ENCODE results near the gene PPP1R14D.
A peak's percentile ranks its signal among the peaks of the same experiment; 100 is the strongest.

The PPP1R14D gene

DNA sequence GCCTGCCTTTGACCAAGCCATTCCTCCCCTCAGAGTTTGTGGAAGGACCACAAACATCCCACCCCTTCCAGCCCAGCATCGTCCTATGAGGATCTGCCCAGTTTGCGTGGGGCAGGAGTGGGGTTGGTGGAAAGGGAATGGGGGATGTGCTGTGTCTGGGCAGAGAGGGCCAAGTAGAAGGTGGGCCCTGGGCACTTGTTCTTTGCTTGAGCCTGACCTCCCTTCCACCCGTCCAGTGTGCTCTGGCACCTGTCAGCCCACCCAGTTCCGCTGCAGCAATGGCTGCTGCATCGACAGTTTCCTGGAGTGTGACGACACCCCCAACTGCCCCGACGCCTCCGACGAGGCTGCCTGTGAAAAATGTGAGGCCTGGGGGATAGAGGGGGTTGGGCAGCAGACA lies 25.7 kb upstream of the PPP1R14D start:
- H3K4me3 ChIP-seq = no peak overlapping the region
- no peak overlapping the region for H3K27ac ChIP-seq

DNA sequence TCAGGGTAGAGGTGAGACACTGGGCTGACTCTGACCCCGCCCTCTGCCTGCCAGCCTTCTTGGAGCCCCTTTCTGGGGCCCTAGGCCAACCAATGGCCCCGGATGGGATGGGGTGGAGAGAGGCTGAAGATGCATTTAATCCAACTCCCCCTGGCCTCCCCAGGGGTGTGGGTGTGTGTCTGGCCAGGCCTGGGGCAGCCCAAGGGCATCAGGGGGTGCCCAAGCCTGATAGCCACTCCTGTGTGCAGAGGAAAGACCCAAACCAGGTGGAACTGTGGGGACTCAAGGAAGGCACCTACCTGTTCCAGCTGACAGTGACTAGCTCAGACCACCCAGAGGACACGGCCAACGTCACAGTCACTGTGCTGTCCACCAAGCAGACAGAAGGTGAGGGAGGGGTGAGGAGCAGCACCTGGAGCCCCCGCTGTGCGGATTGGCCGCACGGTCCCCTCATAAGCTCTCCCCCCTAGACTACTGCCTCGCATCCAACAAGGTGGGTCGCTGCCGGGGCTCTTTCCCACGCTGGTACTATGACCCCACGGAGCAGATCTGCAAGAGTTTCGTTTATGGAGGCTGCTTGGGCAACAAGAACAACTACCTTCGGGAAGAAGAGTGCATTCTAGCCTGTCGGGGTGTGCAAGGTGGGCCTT lies 24.9 kb upstream of the PPP1R14D start:
- H3K27ac ChIP-seq = no peak overlapping the region

DNA sequence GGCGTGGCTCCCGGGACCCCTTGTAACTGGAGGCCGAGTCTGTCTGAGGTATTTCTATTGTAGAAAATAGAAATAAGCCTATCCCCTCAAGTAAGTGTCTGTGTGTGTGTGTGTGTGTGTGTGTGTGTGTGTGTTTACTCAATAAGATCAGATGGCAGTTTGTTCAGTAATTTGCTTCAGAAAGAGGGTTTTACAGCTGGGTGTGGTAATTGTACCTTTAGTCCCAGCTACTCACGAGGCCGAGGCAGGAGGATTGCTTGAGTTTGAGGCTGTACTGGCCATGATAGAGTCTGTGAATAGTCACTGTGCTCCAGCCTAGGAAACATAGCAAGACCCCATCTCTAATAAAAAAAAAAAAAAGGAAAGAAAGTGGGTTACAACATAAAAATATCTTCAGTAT lies 24.0 kb upstream of the PPP1R14D start:
- Histone ChIP-seq H3K27ac (no peak overlapping the region), H3K4me3 (no peak overlapping the region)

More for the DNA sequence above, 24.9 kb upstream of the PPP1R14D start:
- H3K4me3 ChIP-seq = no peak overlapping the region

DNA sequence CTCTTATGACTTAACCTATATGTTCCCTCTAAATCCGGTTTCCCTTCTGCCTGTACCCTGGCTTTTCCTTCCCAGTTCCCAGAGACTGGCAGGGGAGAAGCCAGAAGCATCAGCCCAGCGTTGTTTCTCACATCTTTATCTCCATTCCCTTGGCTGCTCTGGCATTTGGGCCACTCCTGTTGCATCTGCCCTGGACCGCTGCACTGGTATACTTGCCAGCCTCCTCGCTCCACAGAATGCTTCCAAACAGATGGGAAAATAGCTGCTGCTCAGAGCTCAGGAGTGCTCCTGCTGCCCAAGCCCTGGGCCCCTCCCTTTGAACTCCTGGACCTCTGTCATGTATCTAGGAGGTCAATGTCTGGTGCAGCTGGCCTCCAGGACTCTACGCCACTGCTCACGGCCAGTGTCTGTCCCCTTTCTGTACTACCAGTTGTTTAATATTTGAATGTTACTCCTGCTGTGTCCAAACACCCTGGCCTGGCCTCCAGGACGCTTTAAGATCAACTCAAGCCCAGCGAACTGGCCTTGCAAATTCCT lies 22.1 kb upstream of the PPP1R14D start:
- H3K27ac ChIP-seq = no peak overlapping the region
- H3K4me3 ChIP-seq = no peak overlapping the region

DNA sequence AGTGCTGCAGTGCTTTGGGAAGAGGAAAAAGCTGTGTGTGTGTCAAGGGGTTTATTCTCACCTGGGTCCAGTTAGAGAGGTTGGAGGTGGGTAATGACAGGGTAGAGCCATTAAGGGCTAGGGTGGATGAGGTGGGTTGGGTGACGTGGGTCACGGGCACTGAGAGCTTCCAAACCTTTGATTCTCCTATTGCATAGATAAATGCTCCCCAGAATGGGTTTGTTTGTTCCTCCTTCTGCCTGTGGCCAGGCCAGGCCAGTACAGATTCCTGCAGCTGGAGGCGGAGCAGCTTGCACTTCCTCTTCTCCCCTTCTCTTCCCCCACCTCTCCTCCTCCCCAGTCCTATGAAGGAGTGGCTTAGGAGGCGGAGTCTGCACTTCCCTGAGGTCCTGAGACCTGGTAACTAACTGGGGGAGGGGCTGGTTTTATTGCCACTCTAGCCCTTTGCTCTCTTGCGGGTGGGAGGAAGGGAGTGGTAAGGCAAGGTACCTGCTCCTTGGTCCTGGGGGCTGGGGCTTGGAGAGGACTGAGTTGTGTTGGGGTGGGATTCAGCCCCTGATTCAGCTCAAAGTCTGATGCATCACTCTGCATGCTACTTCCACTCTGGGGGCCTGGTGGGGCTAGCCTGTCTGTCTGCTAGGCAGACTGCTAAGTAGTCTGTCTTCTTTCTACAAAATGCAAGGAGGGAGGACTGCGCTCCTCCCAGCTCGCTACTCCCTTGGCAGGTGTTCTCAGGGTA lies 18.9 kb upstream of the PPP1R14D start:
- peak overlapping the region in 6 of 7 experiments; percentile 6 to 79 (median 68) for H3K4me3 ChIP-seq

DNA sequence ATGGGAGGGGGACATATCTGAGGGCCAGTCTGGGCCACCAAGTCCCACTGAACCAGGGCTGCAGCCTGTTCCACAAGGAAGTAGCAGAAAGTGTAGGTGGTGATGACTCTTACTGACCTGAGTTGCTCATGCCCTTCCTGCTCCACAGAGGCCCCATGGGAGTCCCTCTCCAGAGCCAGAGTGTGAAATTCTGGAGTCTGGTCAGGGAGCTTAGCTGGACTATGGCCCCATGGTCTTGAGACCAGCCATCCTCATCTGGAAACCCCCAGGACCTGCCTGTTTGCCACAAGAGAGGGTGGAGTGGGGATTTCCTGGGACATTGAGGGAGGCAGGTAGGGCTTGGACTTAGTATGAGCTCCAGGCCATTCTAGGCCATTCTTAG lies 18.3 kb upstream of the PPP1R14D start:
- H3K27ac ChIP-seq = peak overlapping the region in 20 of 21 experiments; percentile 6 to 92 (median 78)
- peak overlapping the region in 6 of 7 experiments; percentile 6 to 79 (median 68) for H3K4me3 ChIP-seq

More for the DNA sequence above, 18.9 kb upstream of the PPP1R14D start:
- H3K27ac ChIP-seq = peak overlapping the region in 20 of 21 experiments; percentile 6 to 92 (median 78)

DNA sequence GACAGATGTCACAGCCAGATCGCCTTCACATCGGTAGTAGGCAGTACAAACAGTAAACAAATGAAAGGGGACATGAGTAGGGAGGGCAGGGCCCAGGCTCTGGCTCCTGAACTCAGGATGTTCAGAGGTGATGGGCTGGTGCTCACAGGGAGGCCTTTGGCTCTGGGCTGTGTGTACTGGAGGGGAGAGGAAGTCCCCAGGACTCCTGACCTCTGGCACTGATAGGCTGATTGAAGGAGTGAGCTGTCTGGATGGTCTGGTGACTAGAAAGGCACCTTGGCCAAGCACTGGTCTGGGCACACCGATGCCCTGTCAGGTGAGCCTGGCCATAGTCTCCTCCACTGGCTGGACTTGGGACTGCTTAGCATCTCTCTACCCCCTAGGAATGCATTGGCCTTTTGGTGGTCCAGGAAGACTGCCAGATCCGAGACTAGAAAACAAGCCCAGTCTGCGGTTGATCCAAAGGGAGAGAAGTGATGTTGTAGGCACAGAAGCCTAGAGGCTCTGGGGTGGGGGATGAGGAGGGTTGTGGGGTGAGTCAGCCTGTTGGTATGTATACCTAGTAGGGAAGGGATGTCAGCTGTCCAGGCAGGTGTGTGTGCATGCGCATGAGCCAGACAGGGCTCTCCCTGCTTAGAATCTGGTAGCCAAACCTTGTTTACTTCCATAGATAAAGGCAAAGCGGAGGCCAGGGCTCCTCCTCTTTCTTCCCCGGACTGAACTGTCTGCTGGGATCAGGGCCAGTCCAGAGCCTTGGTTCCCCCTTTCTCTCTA lies 17.2 kb upstream of the PPP1R14D start:
- peak overlapping the region; percentile 45 to 79 (median 69) for H3K4me3 ChIP-seq
- H3K27ac ChIP-seq = peak overlapping the region in 19 of 21 experiments; percentile 19 to 94 (median 83)

DNA sequence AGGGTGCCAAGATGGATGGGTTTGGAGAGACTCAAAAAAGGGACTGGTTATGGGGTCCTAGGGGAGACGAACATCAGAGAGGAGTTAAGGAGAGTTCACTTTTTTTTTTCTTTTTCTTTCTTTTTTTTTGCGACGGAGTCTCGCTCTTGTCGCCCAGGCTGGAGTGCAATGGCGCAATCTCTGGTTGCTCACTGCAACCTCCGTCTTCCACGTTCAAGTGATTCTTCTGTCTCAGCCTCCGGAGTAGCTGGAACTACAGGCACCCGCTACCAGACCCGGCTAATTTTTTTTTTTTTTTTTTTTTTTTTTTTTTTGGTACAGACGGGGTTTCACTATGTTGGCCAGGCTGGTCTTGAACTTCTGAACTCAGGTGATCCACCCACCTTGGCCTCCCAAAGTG lies 16.5 kb upstream of the PPP1R14D start:
- peak overlapping the region; percentile 45 to 79 (median 69) for H3K4me3 ChIP-seq
- H3K27ac ChIP-seq = peak overlapping the region in 20 of 21 experiments; percentile 69 to 94 (median 87)

DNA sequence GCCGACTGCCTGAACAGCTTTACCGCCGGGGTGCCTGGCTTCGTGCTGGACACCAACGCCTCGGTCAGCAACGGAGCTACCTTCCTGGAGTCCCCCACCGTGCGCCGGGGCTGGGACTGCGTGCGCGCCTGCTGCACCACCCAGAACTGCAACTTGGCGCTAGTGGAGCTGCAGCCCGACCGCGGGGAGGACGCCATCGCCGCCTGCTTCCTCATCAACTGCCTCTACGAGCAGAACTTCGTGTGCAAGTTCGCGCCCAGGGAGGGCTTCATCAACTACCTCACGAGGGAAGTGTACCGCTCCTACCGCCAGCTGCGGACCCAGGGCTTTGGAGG lies 16.2 kb upstream of the PPP1R14D start:
- peak overlapping the region; percentile 45 to 79 (median 69) for H3K4me3 ChIP-seq
- peak overlapping the region; percentile 52 to 94 (median 87) for H3K27ac ChIP-seq

DNA sequence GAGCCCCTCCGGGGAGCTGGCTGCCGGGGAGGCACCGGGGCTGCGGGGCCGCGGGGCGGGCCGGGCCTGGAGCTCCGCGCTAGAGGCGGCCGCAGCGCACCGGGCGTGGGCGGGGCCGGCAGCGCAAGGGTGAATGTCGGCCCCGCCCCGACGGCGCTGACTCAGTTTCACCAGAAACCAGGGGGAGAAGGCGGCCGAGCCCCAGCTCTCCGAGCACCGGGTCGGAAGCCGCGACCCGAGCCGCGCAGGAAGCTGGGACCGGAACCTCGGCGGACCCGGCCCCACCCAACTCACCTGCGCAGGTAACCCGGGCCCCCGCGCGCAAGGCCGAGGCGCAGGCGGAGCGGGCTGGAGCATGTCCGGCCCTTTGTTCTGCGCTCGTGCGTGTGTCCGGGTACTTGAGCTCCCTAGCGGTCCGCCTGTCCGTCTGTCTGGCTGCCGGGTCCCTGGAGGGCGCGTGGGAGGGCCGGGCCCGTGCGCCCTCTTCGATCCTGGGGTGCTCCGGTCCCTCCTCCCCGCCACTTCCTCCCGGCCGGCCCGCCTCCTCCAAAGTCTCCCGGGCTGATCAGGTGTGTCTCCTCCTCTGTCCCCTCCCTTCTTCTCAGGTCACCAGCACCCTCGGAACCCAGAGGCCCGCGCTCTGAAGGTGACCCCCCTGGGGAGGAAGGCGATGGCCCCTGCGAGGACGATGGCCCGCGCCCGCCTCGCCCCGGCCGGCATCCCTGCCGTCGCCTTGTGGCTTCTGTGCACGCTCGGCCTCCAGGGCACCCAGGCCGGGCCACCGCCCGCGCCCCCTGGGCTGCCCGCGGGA lies 15.6 kb upstream of the PPP1R14D start, which contains the start of gene SPINT1:
Gene SPINT1, plus strand, starts transcription at position 164 of the 811 bp plus-strand sequence. Its CDS starts 507 bp downstream, at position 671.
- peak within 1 kb of the TSS; percentile 45 to 79 (median 69) for H3K4me3 ChIP-seq
- peak within 1 kb of the TSS; percentile 52 to 94 (median 87) for H3K27ac ChIP-seq

DNA sequence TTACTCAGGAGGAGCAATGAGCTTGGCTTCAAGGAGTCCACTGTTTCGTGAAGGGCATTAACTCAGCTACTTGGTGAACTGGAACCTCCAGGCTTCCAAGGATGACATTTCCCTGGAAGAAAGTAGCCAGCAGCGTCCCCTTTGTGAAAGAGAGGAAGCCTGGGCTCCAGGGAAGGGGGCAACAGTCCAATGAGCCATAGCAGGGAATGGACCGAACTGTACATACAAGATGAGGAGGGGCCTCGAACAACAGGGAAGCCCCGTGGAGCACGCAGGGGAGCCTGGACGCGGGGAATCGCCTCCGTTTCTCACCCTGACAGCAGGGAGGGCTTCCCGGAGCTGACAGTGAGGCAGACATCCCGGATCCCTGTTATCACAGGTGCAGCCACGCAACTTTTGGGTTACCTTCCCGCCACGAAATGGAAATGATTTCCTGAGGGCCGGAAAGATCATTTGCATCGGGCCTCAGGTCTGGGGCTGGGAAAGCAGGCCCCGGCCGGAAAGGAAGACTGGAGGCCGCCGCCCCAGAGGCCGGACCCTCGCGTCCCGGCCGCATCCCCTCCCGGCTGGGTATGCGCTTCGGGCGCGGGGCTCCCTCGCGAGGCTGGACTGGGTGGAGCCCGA lies 14.9 kb upstream of the PPP1R14D start:
- H3K4me3 ChIP-seq = peak overlapping the region; percentile 45 to 79 (median 69)
- peak overlapping the region in 20 of 21 experiments; percentile 9 to 94 (median 87) for H3K27ac ChIP-seq

DNA sequence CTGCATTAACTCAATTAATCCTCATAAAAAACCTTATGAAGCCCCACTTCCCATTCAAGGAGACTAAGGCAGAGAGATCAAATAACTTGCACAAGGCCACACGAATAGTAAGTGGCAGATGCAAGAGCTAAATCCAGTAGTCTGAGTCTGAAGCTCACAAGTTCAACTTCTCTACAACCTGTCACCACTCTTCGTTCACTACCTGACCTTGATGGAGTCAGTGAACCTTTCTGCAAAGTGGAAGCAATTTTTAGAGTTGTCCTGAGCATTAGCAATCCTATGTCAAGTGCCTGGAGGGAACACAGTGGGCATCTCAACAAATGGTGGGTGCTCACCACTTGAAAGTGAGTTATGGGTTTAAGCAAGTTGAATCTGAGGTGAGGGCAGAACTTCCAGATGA lies 13.2 kb upstream of the PPP1R14D start:
- H3K27ac ChIP-seq = no peak overlapping the region
- H3K4me3 ChIP-seq = no peak overlapping the region

DNA sequence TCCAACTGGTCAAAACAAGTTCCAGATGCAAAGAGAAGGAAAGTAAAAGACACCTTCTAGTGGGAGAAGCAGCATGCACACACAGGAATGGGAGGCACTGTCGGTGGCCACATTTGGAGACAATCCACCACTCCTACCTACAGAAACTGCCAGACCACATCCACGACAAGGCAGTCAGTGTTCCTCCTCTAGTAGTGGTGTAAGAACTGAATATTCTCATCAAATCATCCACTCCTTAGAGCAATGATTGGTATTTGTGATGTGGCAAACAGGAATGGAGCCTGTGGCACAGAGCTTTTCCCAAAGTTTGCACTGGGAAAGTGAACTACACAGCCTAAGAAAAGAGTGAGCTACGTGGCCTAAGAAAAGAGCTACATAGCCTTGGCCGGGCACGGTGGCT lies 10.2 kb upstream of the PPP1R14D start:
- peak overlapping the region in 1 of 21 experiments; percentile 24 for H3K27ac ChIP-seq

DNA sequence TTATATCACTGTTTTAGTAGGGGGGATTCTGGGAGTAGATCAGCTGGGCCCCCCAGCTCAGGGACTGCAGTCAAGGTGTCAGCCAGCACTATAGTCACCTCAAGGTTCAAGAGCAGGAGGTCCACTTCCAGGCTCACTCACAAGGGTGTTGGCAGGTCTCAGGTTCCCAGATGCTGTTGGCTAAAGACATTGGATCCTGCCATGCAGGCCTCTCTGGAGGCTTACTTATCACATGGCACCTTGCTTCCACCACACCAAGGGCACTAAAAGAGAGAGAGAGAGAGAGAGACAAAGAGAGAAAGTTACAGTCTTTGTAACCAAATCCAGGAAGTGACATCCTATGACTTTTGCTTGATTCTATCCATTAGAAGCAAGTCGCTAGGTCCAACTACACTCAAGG lies 7.5 kb upstream of the PPP1R14D start:
- Histone ChIP-seq H3K27ac (no peak overlapping the region), H3K4me3 (no peak overlapping the region)

More for the DNA sequence above, 10.2 kb upstream of the PPP1R14D start:
- no peak overlapping the region for H3K4me3 ChIP-seq

DNA sequence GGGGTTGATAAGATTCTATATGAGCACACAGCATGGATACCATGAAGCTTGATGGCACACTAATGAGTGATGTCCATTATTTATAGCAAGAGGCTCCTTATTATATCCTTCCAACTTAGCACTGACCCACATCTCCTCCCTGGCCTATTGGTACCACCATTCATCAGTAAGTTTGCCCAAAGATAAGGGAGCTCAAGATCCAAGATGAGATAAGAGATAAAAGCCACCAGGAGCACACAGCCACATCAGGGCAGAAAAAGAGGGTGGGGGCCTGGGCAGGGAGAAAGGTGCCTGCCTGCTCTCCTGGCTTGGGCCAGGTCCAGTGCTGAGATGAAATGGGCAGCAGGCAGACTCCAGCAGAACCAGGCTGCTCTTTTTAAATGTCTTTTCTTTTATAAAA lies 4.4 kb upstream of the PPP1R14D start:
- Histone ChIP-seq H3K27ac (no peak overlapping the region), H3K4me3 (no peak overlapping the region)

DNA sequence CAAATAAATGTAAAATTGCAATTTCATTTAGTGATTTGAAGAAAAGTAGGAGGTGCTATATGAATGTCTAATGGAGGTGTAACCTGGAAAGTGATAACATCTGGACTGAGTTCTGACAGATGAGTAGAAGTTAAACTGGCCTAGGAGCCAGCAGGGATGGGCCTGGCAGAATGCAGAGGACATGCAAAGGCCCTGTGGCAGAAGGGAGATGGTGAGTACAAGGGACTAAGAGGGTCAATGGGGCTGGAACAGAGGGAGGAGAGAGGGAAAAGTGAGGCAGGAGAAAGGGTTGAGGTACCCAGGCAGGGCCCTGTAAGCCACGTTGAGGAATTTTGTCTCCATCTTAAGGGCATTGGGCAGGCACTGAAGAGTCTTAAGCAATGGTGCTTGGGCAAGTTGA lies 3.4 kb upstream of the PPP1R14D start:
- Histone ChIP-seq H3K4me3 (no peak overlapping the region), H3K27ac (no peak overlapping the region)

DNA sequence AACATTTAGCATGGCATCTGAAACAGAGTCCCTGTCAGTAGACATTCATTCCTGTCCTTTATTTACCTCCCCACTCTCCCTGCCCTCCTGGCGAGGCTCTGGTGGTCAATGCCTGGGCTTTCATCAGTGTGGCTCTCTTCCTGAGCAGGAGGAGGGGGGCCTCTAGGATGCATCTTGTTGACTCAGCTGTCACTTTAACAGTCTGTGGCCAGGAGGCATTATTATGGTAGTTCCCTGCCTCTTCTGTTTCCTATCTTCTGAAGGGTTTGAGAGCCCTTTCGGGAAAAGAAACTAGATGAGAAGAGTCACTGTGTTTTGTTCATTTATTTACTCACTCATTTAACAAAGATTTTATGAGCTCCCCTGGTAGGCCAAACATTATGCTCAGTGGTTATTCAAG lies 2.4 kb upstream of the PPP1R14D start:
- Histone ChIP-seq H3K27ac (no peak overlapping the region), H3K4me3 (no peak overlapping the region)

DNA sequence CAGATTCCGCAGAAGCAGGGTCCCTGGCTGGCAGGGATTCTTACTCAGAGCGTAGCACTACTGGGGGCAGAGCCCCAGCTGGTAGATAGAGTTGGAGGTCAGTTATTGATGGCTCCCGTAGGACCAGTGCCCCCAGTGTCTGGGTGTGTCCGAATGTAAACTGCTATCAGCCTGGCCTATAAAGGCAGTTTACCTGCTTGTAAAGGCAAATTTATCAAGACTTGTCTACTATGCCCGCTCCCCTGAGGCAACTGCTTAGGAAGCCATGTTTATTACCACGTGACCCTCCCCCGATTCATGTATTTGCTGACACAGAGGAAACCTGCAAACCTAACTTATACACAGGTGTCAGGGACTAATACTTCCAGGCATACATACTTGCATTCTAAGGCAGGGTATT lies 607 bp upstream of the PPP1R14D start:
- no peak overlapping the region for H3K4me3 ChIP-seq
- no peak overlapping the region for H3K27ac ChIP-seq

Measured in skin epidermis (tissue), 12 donors.